Neural cell (in vitro differentiated cells): ENCODE data around the gene ANAPC7. TPM values are rescaled to one million over a fixed set of nuclear protein-coding genes. Genes with fewer than 3 reads are reported as not detected.

Experiments used
- H2AFZ ChIP-seq: fragments of 200-600, 300-800 bp; sonication (generic), shearing (Covaris generic); 2 replicates; pipeline ENCODE4 v1.6.0; 2014; ENCODE audit warnings: low read depth, mild to moderate bottlenecking, antibody characterized with exemption, low read length, moderate library complexity
- H3F3A ChIP-seq: fragments of 200-600 bp; shearing (Covaris generic); 2 replicates; pipeline ENCODE4 v1.6.1; 2016; ENCODE audit warnings: mild to moderate bottlenecking, moderate library complexity, mixed read lengths, antibody characterized with exemption, low read length; ENCODE audit not compliant: insufficient read depth, poor library complexity, severe bottlenecking
- H3K27ac ChIP-seq: fragments of 200-600, 300-800 bp; sonication (generic), shearing (Covaris generic); 2 replicates; pipeline ENCODE4 v1.5.1; 2014; ENCODE audit warnings: mild to moderate bottlenecking, low read length, moderate library complexity
- H3K27me3 ChIP-seq: fragments of 300-800, 200-600 bp; sonication (generic), shearing (Covaris generic); 2 replicates; pipeline ENCODE4 v1.6.0; 2014; ENCODE audit warnings: mild to moderate bottlenecking, low read depth, low read length, moderate library complexity; ENCODE audit not compliant: insufficient read depth
- H3K36me3 ChIP-seq: fragments of 300-800, 200-600 bp; sonication (generic), shearing (Covaris generic); 2 replicates; pipeline ENCODE4 v1.5.1; 2014; ENCODE audit warnings: mild to moderate bottlenecking, antibody characterized with exemption, low read length, moderate library complexity; ENCODE audit not compliant: insufficient read depth
- H3K4me2 ChIP-seq: fragments of 300-800, 200-600 bp; sonication (generic), shearing (Covaris generic); 2 replicates; pipeline ENCODE4 v1.6.0; 2014; ENCODE audit warnings: mild to moderate bottlenecking, low read length
- H3K4me3 ChIP-seq: fragments of 300-800, 200-600 bp; sonication (generic), shearing (Covaris generic); 2 replicates; pipeline ENCODE4 v1.5.1; 2014; ENCODE audit warnings: mild to moderate bottlenecking, low read length, moderate library complexity
- H3K79me2 ChIP-seq: fragments of 200-600 bp; shearing (Covaris generic); replicated peaks from 2 replicates; pipeline ENCODE4 v1.6.0; 2014; ENCODE audit warnings: mild to moderate bottlenecking, low read length, moderate library complexity; ENCODE audit not compliant: insufficient read depth
- H3K9ac ChIP-seq: fragments of 300-800, 200-600 bp; sonication (generic), shearing (Covaris generic); 2 replicates; pipeline ENCODE4 v1.6.1; 2016; ENCODE audit warnings: mild to moderate bottlenecking, low read length, mixed read lengths
- H3K9me2 ChIP-seq: fragments of 200-600 bp; shearing (Covaris generic); 2 replicates; pipeline ENCODE4 v1.6.1; 2016; ENCODE audit warnings: mild to moderate bottlenecking, low read length, mixed read lengths; ENCODE audit not compliant: insufficient read depth
- H3K9me3 ChIP-seq: fragments of 200-600, 300-800 bp; sonication (generic), shearing (Covaris generic); 2 replicates; pipeline ENCODE4 v1.6.1; 2016; ENCODE audit warnings: mild to moderate bottlenecking, mixed run types, low read length, moderate library complexity, mixed read lengths
- H4K20me1 ChIP-seq: fragments of 200-600 bp; shearing (Covaris generic); 2 replicates; pipeline ENCODE4 v1.6.1; 2016; ENCODE audit warnings: mild to moderate bottlenecking, mixed run types; ENCODE audit not compliant: insufficient read depth
- EP300 ChIP-seq: fragments of 450-650 bp; conservative IDR thresholded peaks from 2 replicates; pipeline ENCODE4 v1.6.1; 2014; ENCODE audit warnings: antibody characterized with exemption, mild to moderate bottlenecking, moderate library complexity; ENCODE audit not compliant: poor library complexity, severe bottlenecking
- EZH2 ChIP-seq: fragments of 200-600, 300-800 bp; shearing (Covaris generic), sonication (generic); IDR thresholded peaks from 2 replicates; pipeline ENCODE4 v1.6.1; 2014; ENCODE audit warnings: antibody characterized with exemption, low read length, borderline replicate concordance, mild to moderate bottlenecking; ENCODE audit not compliant: insufficient read depth, poor library complexity, severe bottlenecking
- MXI1 ChIP-seq: fragments of 450-650 bp; conservative IDR thresholded peaks from 2 replicates; pipeline ENCODE4 v1.6.1; 2014; ENCODE audit warnings: antibody characterized with exemption, mild to moderate bottlenecking; ENCODE audit not compliant: poor library complexity, severe bottlenecking
- POLR2AphosphoS5 ChIP-seq: IDR thresholded peaks from 2 replicates; pipeline ENCODE4 v1.6.1; 2012
- RAD21 ChIP-seq: fragments of 450-650 bp; conservative IDR thresholded peaks from 2 replicates; pipeline ENCODE4 v1.6.1; 2014; ENCODE audit warnings: antibody characterized with exemption, mild to moderate bottlenecking, moderate library complexity
- REST ChIP-seq: IDR thresholded peaks from 2 replicates; pipeline ENCODE4 v1.6.1; 2012; ENCODE audit warnings: borderline replicate concordance
- SMC3 ChIP-seq: fragments of 450-650 bp; conservative IDR thresholded peaks from 2 replicates; pipeline ENCODE4 v1.6.1; 2014; ENCODE audit warnings: antibody characterized with exemption, mild to moderate bottlenecking, moderate library complexity; ENCODE audit not compliant: poor library complexity
- TAF1 ChIP-seq: IDR thresholded peaks from 2 replicates; pipeline ENCODE4 v1.6.1; 2012; ENCODE audit warnings: low read depth
- polyA plus RNA-seq: library from polyadenylated mRNA; depleted of rRNA; stranded (reverse); fragments of >200 nt; gene quantifications from 2 replicates; pipeline ENCODE4 v1.2.3, GENCODE V29; 2014
- TF ChIP-seq, protein P1 (sequence below): fragments of 450-650 bp; IDR thresholded peaks from 2 replicates; pipeline ENCODE4 v1.5.1; 2014; ENCODE audit warnings: antibody characterized with exemption, mild to moderate bottlenecking, moderate library complexity; ENCODE audit not compliant: poor library complexity, severe bottlenecking

ANAPC7 gene
- polyA plus RNA-seq, 1 donor from 2014 or later = 92.8 TPM

GRCh38 chr12:110355073-110355472 is 48.4 kb downstream of the ANAPC7 start:
- H3K27me3 ChIP-seq = no peaks in the 10 kb centered on the region
- H3K9ac ChIP-seq = no peak overlapping the region
- no peak overlapping the region for H3K4me2 ChIP-seq
- H3K27ac ChIP-seq = no peak overlapping the region
- no peaks in the 10 kb centered on the region for H3K9me2 ChIP-seq
- H4K20me1 ChIP-seq = no peaks in the 10 kb centered on the region
- no peak for TF ChIP-seq POLR2AphosphoS5
- TF ChIP-seq EZH2 = no peak
- H3K4me3 ChIP-seq = no peak overlapping the region
- H3K9me3 ChIP-seq = no peaks in the 10 kb centered on the region
- H3K36me3 ChIP-seq = no peaks in the 10 kb centered on the region
- H3F3A ChIP-seq = no peaks in the 10 kb centered on the region
- H3K79me2 ChIP-seq = no peaks in the 10 kb centered on the region
- H2AFZ ChIP-seq = no peak overlapping the region

- Histone ChIP-seq H2AFZ (no peak overlapping the region), H3K36me3 (no peaks in the 10 kb centered on the region), H3K4me2 (no peak overlapping the region), H3K27me3 (no peaks in the 10 kb centered on the region), H3K9ac (no peak overlapping the region), H3K9me2 (no peaks in the 10 kb centered on the region), H3K4me3 (no peak overlapping the region), H3F3A (no peaks in the 10 kb centered on the region), H3K9me3 (no peaks in the 10 kb centered on the region), H4K20me1 (no peaks in the 10 kb centered on the region), H3K27ac (no peak overlapping the region), H3K79me2 (no peaks in the 10 kb centered on the region)
- TF ChIP-seq RAD21 (no peak), POLR2AphosphoS5 (no peak), REST (no peak), EZH2 (no peak), MXI1 (no peak), SMC3 (no peak), EP300 (no peak), TAF1 (no peak)
- TF ChIP-seq, protein P1, sequence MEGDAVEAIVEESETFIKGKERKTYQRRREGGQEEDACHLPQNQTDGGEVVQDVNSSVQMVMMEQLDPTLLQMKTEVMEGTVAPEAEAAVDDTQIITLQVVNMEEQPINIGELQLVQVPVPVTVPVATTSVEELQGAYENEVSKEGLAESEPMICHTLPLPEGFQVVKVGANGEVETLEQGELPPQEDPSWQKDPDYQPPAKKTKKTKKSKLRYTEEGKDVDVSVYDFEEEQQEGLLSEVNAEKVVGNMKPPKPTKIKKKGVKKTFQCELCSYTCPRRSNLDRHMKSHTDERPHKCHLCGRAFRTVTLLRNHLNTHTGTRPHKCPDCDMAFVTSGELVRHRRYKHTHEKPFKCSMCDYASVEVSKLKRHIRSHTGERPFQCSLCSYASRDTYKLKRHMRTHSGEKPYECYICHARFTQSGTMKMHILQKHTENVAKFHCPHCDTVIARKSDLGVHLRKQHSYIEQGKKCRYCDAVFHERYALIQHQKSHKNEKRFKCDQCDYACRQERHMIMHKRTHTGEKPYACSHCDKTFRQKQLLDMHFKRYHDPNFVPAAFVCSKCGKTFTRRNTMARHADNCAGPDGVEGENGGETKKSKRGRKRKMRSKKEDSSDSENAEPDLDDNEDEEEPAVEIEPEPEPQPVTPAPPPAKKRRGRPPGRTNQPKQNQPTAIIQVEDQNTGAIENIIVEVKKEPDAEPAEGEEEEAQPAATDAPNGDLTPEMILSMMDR = no peak
Measured at GRCh38 chr12:110354172-110354780, 49.2 kb downstream of the ANAPC7 start.
